Psoas muscle (tissue), 8 donors: Measurements from ENCODE around the gene STAU1. TPM values are rescaled to one million over a fixed set of nuclear protein-coding genes. Genes with fewer than 3 reads are reported as not detected.
A peak's percentile ranks its signal among the peaks of the same experiment; 100 is the strongest.

Experiments used
- ATAC-seq, 4 donors: fragments of 200-7000 bp; cut with Tn5 transposase; one replicate each; pipeline ENCODE4 v1.9.1; 2020; ENCODE audit warnings: moderate library complexity in 3 of 4, mild to moderate bottlenecking in 2 of 4
- DNase-seq, 2 donors: peaks; one replicate each; pipeline ENCODE4 v3.0.0-alpha.2; 2020
- H3K27ac ChIP-seq: fragments of 200-600 bp; one replicate; pipeline ENCODE4 v1.8.0; 2022
- H3K27me3 ChIP-seq, 3 donors: fragments of 200-600 bp in 1 of 3; one replicate each; pipeline versions ENCODE4 v1.6.1 to v1.8.0; 2013 to 2022; ENCODE audit warnings: low read length in 2 of 3, mild to moderate bottlenecking in 2 of 3, moderate library complexity in 1 of 3; ENCODE audit not compliant: insufficient read depth in 3 of 3
- H3K36me3 ChIP-seq, 2 donors: fragments of 200-600 bp in 1 of 2; one replicate each; pipeline versions ENCODE4 v1.6.1 to v1.8.0; 2013 to 2022; ENCODE audit warnings: low read depth in 1 of 2, mild to moderate bottlenecking in 1 of 2, moderate library complexity in 1 of 2; ENCODE audit not compliant: insufficient read depth in 1 of 2
- H3K4me1 ChIP-seq: fragments of 200-600 bp; one replicate; pipeline ENCODE4 v1.8.0; 2022
- H3K4me3 ChIP-seq: fragments of 200-600 bp; one replicate; pipeline ENCODE4 v1.8.0; 2022; ENCODE audit warnings: mild to moderate bottlenecking
- H3K9me3 ChIP-seq: fragments of 200-600 bp; one replicate; pipeline ENCODE4 v1.8.0; 2022
- CTCF ChIP-seq: fragments of 200-600 bp; IDR thresholded peaks from one replicate; pipeline ENCODE4 v1.8.0; 2022; ENCODE audit warnings: antibody characterized with exemption
- WGBS, 3 donors: extraction: QIAGEN DNeasy Blood & Tissue Kit; methylation state at CpG; one replicate each; pipeline versions ENCODE4 v1.1.6 to v1.1.7; 2013; 5-methylcytosine and 5-hydroxymethylcytosine counted together
- intact Hi-C, 2 donors: fragments of 100-400 bp; cut with DNase I; formaldehyde crosslinking; loops; one replicate each; pipeline versions ENCODE4 v1.11.0 to v1.14.2; 2022
- long read RNA-seq, 2 donors: library from polyadenylated mRNA; unstranded; transcript quantifications; one replicate each; pipeline ENCODE4 v2.0.0, GENCODE V29; 2021
- polyA plus RNA-seq, 3 donors: library from polyadenylated mRNA; stranded (reverse); fragments of 200-250 nt; gene quantifications; one replicate each; pipeline ENCODE4 v1.2.3, GENCODE V29; 2013
- total RNA-seq, 4 donors: library from RNA; stranded (reverse); fragmentation: NEBNext Ultra II Directional in 2 of 4; extraction: Animal tissue kit (Norgen Biotek cat#: 25700) in 2 of 4; gene quantifications; one replicate each; pipeline versions ENCODE4 v1.2.1 to v1.2.4, GENCODE V29; 2021 to 2023
- donor health status: healthy with polysubstance abuse.
- donor health status: DM: no; HTN: no; CAD: no; lungs with moderate emphysema.
- donor health status: Bipolar disorder and iron deficiency.
- donor health status: healthy.
- donor health status: DM: yes; HTN: yes; CAD: no.
- donor health status: DM: no; HTN: no; CAD: no.
- donor health status: DM: no; HTN: no; CAD: no.
- donor health status: DM: yes; HTN: yes; CAD: no.

Gene STAU1, protein sequence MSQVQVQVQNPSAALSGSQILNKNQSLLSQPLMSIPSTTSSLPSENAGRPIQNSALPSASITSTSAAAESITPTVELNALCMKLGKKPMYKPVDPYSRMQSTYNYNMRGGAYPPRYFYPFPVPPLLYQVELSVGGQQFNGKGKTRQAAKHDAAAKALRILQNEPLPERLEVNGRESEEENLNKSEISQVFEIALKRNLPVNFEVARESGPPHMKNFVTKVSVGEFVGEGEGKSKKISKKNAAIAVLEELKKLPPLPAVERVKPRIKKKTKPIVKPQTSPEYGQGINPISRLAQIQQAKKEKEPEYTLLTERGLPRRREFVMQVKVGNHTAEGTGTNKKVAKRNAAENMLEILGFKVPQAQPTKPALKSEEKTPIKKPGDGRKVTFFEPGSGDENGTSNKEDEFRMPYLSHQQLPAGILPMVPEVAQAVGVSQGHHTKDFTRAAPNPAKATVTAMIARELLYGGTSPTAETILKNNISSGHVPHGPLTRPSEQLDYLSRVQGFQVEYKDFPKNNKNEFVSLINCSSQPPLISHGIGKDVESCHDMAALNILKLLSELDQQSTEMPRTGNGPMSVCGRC
- 10 to 100 TPM; 57.5 to 85.2 (median 76.7) TPM for total RNA-seq
- 10 to 100 TPM; 30.2 to 58.8 (median 53.7) TPM for polyA plus RNA-seq
- long read RNA-seq, donor 1, transcript STAU1-203 (13 exons, 3,211 nt): major isoform, 10 of 66 reads
- long read RNA-seq, donor 1, partial matches to known transcripts: 39 of 66 reads
- long read RNA-seq, donor 1, other reads (novel, unspliced or antisense): 9 of 66 reads
- long read RNA-seq, donor 2, transcript STAU1-207 (14 exons, 3,684 nt): minor isoform, 5 of 91 reads
- long read RNA-seq, donor 2, transcript STAU1-203 (13 exons, 3,211 nt): major isoform, 22 of 91 reads
- long read RNA-seq, donor 2, transcript STAU1-201 (14 exons, 3,334 nt): minor isoform, 7 of 91 reads
- long read RNA-seq, donor 2, partial matches to known transcripts: 46 of 91 reads
- long read RNA-seq, donor 2, other reads (novel, unspliced or antisense): 9 of 91 reads

- WGBS, 3 donors: 0 to 1% (median 1%) methylated on average over 16 to 89 of the region's 89 CpGs
- Histone ChIP-seq H3K4me3 (peak within 1 kb of the TSS; percentile 71), H3K36me3 (no peaks in the 10 kb centered on the region), H3K4me1 (peaks cover 22% of the 10 kb centered on the region), H3K27me3 (no peaks in the 10 kb centered on the region), H3K9me3 (no peaks in the 10 kb centered on the region), H3K27ac (peak within 1 kb of the TSS; percentile 93)
- no peak for TF ChIP-seq CTCF
- peak; percentile 97 to 98 for DNase-seq
- intact Hi-C loops: no loop called here
- peak; percentile 97 to 99 (median 98) for ATAC-seq
These were observed at the start of gene STAU1 for GRCh38 chr20:49187851-49188641. TSS of gene STAU1 (minus strand) at chr20:49188334. CDS start at chr20:49166201, 22,133 bp downstream.

- Histone ChIP-seq H3K4me1 (no peaks in the 10 kb centered on the region), H3K9me3 (no peaks in the 10 kb centered on the region), H3K27me3 (no peaks in the 10 kb centered on the region), H3K36me3 (peaks cover 23 to 98% of the 10 kb centered on the region in 2 donors), H3K4me3 (no peak overlapping the region), H3K27ac (no peak overlapping the region)
- ATAC-seq (no peak), DNase-seq (no peak)
- WGBS, 3 donors: 81 to 92% (median 84%) methylated on average over 4 of the region's 4 CpGs
- intact Hi-C loops: no loop called here
- TF ChIP-seq CTCF: no peak
These were observed 49.4 kb upstream of the STAU1 start for GRCh38 chr20:49237531-49237930.

DNA sequence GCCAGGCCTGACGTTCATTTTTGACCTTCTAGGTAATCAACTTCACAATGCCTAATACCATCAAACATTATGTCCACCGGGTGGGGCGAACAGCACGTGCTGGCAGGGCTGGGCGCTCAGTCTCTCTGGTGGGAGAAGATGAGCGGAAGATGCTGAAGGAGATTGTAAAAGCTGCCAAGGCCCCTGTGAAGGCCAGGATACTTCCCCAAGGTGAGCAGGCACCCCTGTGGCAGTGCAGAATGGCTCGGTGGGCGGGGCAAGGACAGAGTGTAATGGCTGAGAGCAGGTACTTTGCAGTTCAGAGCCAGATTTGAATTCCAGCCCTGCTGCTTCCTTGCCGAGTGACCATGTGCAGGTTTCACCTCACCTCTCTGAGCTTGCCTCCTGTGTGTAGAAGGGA is 48.2 kb upstream of the STAU1 start:
- no peaks in the 10 kb centered on the region for H3K4me1 ChIP-seq
- no peak for TF ChIP-seq CTCF
- no peaks in the 10 kb centered on the region for H3K9me3 ChIP-seq
- 91 to 96% (median 92%) methylated on average over 9 of the region's 9 CpGs for WGBS, 3 donors
- ATAC-seq (no peak), DNase-seq (no peak)
- no peak overlapping the region for H3K27ac ChIP-seq
- intact Hi-C loops: no loop called here
- H3K27me3 ChIP-seq: no peaks in the 10 kb centered on the region
- H3K36me3 ChIP-seq: peaks cover 24 to 96% of the 10 kb centered on the region in 2 donors
- H3K4me3 ChIP-seq: no peak overlapping the region

GRCh38 chr20:49234831-49235230 is 46.7 kb upstream of the STAU1 start:
- intact Hi-C loops: no loop called here

More at GRCh38 chr20:49234831-49235230, 46.7 kb upstream of the STAU1 start:
- 85 to 91% (median 87%) methylated on average over 6 of the region's 6 CpGs for WGBS, 3 donors
- ATAC-seq (no peak), DNase-seq (no peak)
- Histone ChIP-seq H3K27me3 (no peaks in the 10 kb centered on the region), H3K27ac (no peak overlapping the region), H3K4me3 (no peak overlapping the region), H3K4me1 (no peaks in the 10 kb centered on the region), H3K9me3 (no peaks in the 10 kb centered on the region), H3K36me3 (peaks cover 29 to 96% of the 10 kb centered on the region in 2 donors)
- TF ChIP-seq CTCF: no peak
